H1 (cell line): ENCODE data around the gene PROSER3.

Source experiments
- EZH2 ChIP-seq: fragments of 200-600 bp; sonication (generic); IDR thresholded peaks from 2 replicates; pipeline ENCODE4 v1.7.1; 2012; ENCODE audit warnings: low read depth, mild to moderate bottlenecking, moderate library complexity, low read length, inconsistent platforms; ENCODE audit not compliant: severe bottlenecking
- RNF2 ChIP-seq: fragments of 200-900, 300-1000 bp; sonication (generic); IDR thresholded peaks from 2 replicates; pipeline ENCODE4 v1.7.1; 2016; ENCODE audit warnings: borderline replicate concordance, low read depth, mild to moderate bottlenecking, antibody characterized with exemption, low read length; ENCODE audit not compliant: poor library complexity, severe bottlenecking; ENCODE audit errors: missing control alignments
- RXRA ChIP-seq: IDR thresholded peaks from 2 replicates; pipeline ENCODE4 v1.6.1; 2011; ENCODE audit warnings: low read depth, mild to moderate bottlenecking, low read length, moderate library complexity; ENCODE audit not compliant: insufficient read depth
- SP2 ChIP-seq: IDR thresholded peaks from 2 replicates; pipeline ENCODE4 v1.6.1; 2012; ENCODE audit warnings: mild to moderate bottlenecking, low read length, inconsistent platforms
- TF ChIP-seq, protein P1 (sequence below): IDR thresholded peaks from 2 replicates; pipeline ENCODE4 v1.6.1; 2012; ENCODE audit warnings: low read length, inconsistent platforms

DNA sequence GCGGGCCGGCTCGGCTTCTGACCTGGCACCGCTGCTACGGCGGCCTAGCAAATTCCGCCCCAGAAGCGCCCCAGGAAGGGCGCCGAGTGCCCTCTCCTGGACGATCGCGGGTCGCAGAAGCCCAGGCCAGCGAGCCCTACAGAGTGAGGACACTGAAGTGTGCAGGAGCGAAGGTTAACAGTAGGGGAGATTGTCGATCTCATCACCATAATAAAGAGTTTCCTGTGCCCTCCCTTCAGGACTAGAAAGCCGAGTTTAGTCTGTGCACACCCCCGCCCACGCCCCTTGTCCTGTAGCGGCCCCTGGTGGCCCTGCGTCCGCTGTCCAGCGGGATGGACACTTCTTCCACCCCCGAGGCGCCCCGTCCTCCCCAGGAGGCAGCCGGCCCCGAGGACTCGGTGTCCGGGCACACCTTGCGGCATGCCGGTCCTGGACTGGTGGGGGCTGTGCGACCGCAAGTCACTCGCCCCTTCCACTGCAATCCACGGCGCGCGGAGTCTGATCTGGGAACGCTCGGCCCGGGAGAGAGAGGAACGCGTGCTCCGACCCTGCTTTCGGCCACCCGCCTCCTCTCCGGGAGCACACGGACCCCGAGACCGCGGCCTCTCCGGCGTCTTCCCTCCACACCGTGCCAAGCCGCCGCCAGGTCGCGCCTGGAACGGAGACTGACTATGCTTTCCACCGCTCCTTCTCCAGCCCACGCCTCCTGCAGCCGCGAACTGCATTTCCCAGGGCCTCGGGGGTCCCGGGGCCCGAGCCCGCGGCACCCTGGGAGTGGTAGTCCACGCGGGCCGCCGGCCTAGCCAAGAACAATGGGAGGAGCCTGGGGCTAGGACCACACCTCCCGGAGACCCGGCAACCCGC lies 40.9 kb upstream of the PROSER3 start:
- TF ChIP-seq, protein P1, sequence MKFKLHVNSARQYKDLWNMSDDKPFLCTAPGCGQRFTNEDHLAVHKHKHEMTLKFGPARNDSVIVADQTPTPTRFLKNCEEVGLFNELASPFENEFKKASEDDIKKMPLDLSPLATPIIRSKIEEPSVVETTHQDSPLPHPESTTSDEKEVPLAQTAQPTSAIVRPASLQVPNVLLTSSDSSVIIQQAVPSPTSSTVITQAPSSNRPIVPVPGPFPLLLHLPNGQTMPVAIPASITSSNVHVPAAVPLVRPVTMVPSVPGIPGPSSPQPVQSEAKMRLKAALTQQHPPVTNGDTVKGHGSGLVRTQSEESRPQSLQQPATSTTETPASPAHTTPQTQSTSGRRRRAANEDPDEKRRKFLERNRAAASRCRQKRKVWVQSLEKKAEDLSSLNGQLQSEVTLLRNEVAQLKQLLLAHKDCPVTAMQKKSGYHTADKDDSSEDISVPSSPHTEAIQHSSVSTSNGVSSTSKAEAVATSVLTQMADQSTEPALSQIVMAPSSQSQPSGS: no peak
- TF ChIP-seq RNF2 (no peak), SP2 (no peak), RXRA (0 out of 2 replicates have a peak, but pooled peaks have one; percentile 31), EZH2 (no peak)
